Activated B cell treated with CpG ODN at 0.5 μM for 24 hours (primary cell): ENCODE results near the gene SUGP2. TPM values are rescaled to one million over a fixed set of nuclear protein-coding genes. Genes with fewer than 3 reads are reported as not detected.

Source experiments
- ATAC-seq: fragments of 200-7000 bp; cut with Tn5 transposase; one replicate; pipeline ENCODE4 v1.10.0; 2021; ENCODE audit warnings: low read depth, mild to moderate bottlenecking, moderate library complexity
- CTCF ChIA-PET: fragments of 350-600 bp; sonication (Branson Sonifier 250); formaldehyde crosslinking; loops from one replicate; lab custom pipeline; 2021; ENCODE audit warnings: antibody characterized with exemption; lab: Charles Lee
- POLR2A ChIA-PET: fragments of 350-600 bp; sonication (Branson Sonifier 250); formaldehyde crosslinking; loops from one replicate; lab custom pipeline; 2021; ENCODE audit warnings: antibody characterized with exemption; lab: Charles Lee
- DNase-seq: peaks from one replicate; pipeline ENCODE4 v3.0.0; 2022
- H3K27ac Mint-ChIP-seq: one replicate; pipeline ENCODE4 v1.8.0; 2020; ENCODE audit warnings: mixed read lengths
- H3K27me3 Mint-ChIP-seq: one replicate; pipeline ENCODE4 v1.8.0; 2021; ENCODE audit warnings: mixed read lengths
- H3K36me3 Mint-ChIP-seq: one replicate; pipeline ENCODE4 v1.8.0; 2021; ENCODE audit warnings: low read depth, mixed read lengths
- H3K4me1 Mint-ChIP-seq: one replicate; pipeline ENCODE4 v1.8.0; 2021; ENCODE audit warnings: mixed read lengths
- H3K4me3 Mint-ChIP-seq: one replicate; pipeline ENCODE4 v1.8.0; 2020; ENCODE audit warnings: mild to moderate bottlenecking, mixed read lengths
- H3K9me3 Mint-ChIP-seq: one replicate; pipeline ENCODE4 v1.8.0; 2020; ENCODE audit warnings: mixed read lengths
- CTCF ChIP-seq: fragments of 200-600 bp; IDR thresholded peaks from one replicate; pipeline ENCODE4 v1.8.0; 2022; ENCODE audit warnings: antibody characterized with exemption, mild to moderate bottlenecking
- intact Hi-C: fragments of 100-400 bp; cut with micrococcal nuclease; formaldehyde crosslinking; loops from one replicate; pipeline ENCODE4 v1.15.1; 2024
- total RNA-seq: library from RNA; stranded (reverse); gene quantifications from 2 replicates; pipeline ENCODE4 v1.2.3, GENCODE V29; 2022

SUGP2 gene
- total RNA-seq, 1 donor from 2014 or later, result 122 TPM

- intact Hi-C loops, result no loop called here
- CTCF ChIA-PET, result interaction anchor here (0.5 kb wide), 1 partner anchor 25 kb away, joined by 3 read pairs; no protein-coding TSS in a partner anchor
- Mint-ChIP-seq H3K27me3 (no peaks in the 10 kb centered on the region), H3K9me3 (no peaks in the 10 kb centered on the region), H3K4me3 (no peak overlapping the region), H3K27ac (no peak overlapping the region), H3K36me3 (peaks cover 83% of the 10 kb centered on the region), H3K4me1 (no peaks in the 10 kb centered on the region)
- no peak for TF ChIP-seq CTCF
- DNase-seq, result no peak
- ATAC-seq, result no peak
- POLR2A ChIA-PET, result no interaction called here
These were observed 27.1 kb downstream of the SUGP2 start for GRCh38 chr19:19006213-19006612.

- intact Hi-C loops, result no loop called here
- H3K27ac Mint-ChIP-seq, result no peak overlapping the region
- H3K4me1 Mint-ChIP-seq, result no peaks in the 10 kb centered on the region
- no peak for ATAC-seq
- peaks cover 81% of the 10 kb centered on the region for H3K36me3 Mint-ChIP-seq
- POLR2A ChIA-PET, result no interaction called here
- H3K9me3 Mint-ChIP-seq, result no peaks in the 10 kb centered on the region
- no peak for DNase-seq
- CTCF ChIA-PET, result no interaction called here
- TF ChIP-seq CTCF, result no peak
- no peak overlapping the region for H3K4me3 Mint-ChIP-seq
- no peaks in the 10 kb centered on the region for H3K27me3 Mint-ChIP-seq
These were observed 29.2 kb downstream of the SUGP2 start for GRCh38 chr19:19004144-19004543.

- ChIA-PET CTCF (no interaction called here), POLR2A (no interaction called here)
- Mint-ChIP-seq H3K4me3 (no peak overlapping the region), H3K4me1 (no peaks in the 10 kb centered on the region), H3K27me3 (no peaks in the 10 kb centered on the region), H3K9me3 (no peaks in the 10 kb centered on the region), H3K27ac (no peak overlapping the region), H3K36me3 (peaks cover 73% of the 10 kb centered on the region)
- DNase-seq (no peak), ATAC-seq (no peak)
- intact Hi-C loops, result no loop called here
- TF ChIP-seq CTCF, result no peak
These were observed 33.3 kb downstream of the SUGP2 start for GRCh38 chr19:18999896-19000620.

GRCh38 chr19:18999016-18999758, 34.1 kb downstream of the SUGP2 start:
- intact Hi-C loops, result no loop called here
- H3K4me3 Mint-ChIP-seq, result no peak overlapping the region
- H3K27me3 Mint-ChIP-seq, result no peaks in the 10 kb centered on the region
- H3K36me3 Mint-ChIP-seq, result peaks cover 71% of the 10 kb centered on the region
- no peak overlapping the region for H3K27ac Mint-ChIP-seq
- no peak for DNase-seq
- CTCF ChIA-PET, result no interaction called here
- no peak for ATAC-seq
- TF ChIP-seq CTCF, result no peak
- H3K4me1 Mint-ChIP-seq, result no peaks in the 10 kb centered on the region
- POLR2A ChIA-PET, result no interaction called here
- no peaks in the 10 kb centered on the region for H3K9me3 Mint-ChIP-seq

- ChIA-PET CTCF (no interaction called here), POLR2A (no interaction called here)
- peaks cover 72% of the 10 kb centered on the region for H3K36me3 Mint-ChIP-seq
- DNase-seq (no peak), ATAC-seq (no peak)
- H3K9me3 Mint-ChIP-seq, result no peaks in the 10 kb centered on the region
- H3K4me1 Mint-ChIP-seq, result no peaks in the 10 kb centered on the region
- no peaks in the 10 kb centered on the region for H3K27me3 Mint-ChIP-seq
- intact Hi-C loops, result no loop called here
- TF ChIP-seq CTCF, result no peak
- H3K4me3 Mint-ChIP-seq, result no peak overlapping the region
- no peak overlapping the region for H3K27ac Mint-ChIP-seq
These were observed 35.0 kb downstream of the SUGP2 start for GRCh38 chr19:18998276-18998675.
